HUDEP-2 (cell line): ENCODE measurements around the gene TFPI.
A peak's percentile ranks its signal among the peaks of the same experiment; 100 is the strongest.

Source experiments
- DNase-seq, 76 experiments: peaks; one replicate each; lab custom pipeline; 2025; ENCODE audit not compliant: unreplicated experiment in 76 of 76; lab: John Stamatoyannopoulos, UW

TFPI gene

DNA sequence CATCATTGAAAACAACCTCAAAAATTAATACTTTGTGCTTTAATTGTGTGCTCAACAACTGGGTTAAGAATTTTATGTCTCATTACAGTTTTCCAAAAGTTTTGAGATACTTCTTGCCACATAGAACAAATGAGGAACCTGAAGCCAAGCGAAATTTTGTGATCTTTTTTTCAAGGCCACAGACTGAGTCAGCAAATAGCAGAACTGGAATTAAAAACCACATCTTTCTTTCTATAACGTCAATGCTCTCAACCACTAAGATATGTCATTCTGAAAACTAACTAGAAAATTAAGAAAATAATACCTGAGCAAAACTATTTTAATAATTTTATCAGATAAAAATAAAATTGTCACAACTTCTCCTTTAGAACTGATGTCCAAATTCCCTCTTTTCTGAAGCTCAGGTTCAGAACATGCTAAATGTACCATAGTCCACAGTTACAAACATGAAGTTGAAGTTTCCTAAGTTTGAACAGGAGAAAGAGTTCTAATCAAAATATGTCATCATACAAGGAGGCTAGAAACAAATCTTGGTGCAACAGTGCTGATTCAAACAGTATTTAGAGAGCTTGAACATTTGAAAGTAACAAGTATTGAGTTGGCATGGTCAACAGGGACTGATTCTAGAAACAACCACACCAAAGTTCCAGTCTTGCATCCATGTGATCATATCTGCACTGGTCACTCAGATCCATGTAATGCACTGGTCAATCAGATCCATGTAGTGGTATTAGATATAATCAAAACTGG lies 78.6 kb downstream of the TFPI start:
- no peak for DNase-seq

- no peak for DNase-seq
Observed at GRCh38 chr2:187470698-187471097, 83.5 kb downstream of the TFPI start.

- no peak for DNase-seq
Observed at GRCh38 chr2:187469538-187469937, 84.7 kb downstream of the TFPI start.

DNA sequence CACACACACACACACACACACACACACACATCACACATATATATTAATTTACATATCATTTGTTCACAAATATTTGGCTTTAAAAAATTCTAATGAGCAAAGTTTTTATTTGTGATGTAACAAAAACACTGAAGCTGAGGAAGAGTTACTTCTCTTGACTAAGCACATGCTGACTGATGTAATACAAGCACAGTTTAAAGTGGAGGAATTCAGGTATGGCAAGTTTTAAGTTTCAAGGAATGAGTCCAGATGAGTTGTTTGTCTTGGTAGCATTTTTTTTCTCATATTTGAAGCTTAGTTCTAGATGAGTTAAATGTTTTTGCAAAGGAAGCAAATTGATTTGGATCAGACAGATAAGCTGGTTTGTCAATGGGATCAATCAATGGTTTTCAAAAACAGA lies 86.0 kb downstream of the TFPI start:
- DNase-seq, result no peak

DNA sequence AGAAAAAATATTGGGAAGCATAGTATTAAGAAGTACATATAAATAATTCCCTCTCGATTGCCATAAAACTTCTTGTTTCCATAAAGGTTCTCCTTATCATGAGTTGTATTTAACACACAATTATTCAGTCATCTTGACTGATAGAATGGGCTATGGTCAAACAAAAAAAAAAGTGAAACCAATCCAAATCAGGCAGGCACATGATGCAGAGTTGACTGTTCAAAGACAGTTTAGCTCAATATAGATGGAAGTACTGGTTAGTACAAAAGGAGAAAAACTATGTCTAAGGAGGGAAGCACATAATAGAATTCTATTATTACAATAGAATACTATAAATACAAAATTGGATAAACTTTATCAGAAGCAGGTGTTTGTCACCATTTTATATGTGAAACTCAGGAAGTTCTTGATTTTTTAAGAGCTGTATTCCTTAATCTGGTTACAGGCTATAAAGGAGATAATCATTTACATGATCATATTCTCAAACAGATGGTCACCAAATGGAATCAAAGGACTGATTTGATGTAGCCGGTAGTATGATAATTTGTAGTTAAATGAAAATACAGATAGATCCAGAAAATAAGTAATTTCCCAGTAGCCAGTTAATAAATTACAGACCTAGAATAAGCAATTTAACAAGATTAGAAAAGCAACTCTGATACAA lies 88.0 kb downstream of the TFPI start:
- DNase-seq, result no peak

DNA sequence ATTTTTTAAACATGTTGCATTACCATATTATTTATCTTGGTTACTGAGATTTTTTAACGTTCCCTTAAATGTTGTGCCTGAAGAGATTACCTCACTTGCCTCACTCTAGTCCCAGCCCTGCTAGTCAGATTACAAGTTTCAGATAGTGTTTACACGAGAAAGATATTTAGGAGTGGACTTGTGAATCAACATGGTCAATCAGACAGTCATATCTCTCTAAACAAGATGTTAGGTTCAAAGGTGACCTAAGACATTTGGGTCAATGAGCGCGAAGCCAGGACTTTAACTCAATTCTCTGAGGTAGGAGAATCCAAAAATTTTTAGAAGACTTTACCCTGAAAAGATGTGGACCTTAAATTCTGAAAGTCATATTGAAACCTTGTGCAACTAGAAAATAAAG lies 91.4 kb downstream of the TFPI start:
- no peak for DNase-seq

DNA sequence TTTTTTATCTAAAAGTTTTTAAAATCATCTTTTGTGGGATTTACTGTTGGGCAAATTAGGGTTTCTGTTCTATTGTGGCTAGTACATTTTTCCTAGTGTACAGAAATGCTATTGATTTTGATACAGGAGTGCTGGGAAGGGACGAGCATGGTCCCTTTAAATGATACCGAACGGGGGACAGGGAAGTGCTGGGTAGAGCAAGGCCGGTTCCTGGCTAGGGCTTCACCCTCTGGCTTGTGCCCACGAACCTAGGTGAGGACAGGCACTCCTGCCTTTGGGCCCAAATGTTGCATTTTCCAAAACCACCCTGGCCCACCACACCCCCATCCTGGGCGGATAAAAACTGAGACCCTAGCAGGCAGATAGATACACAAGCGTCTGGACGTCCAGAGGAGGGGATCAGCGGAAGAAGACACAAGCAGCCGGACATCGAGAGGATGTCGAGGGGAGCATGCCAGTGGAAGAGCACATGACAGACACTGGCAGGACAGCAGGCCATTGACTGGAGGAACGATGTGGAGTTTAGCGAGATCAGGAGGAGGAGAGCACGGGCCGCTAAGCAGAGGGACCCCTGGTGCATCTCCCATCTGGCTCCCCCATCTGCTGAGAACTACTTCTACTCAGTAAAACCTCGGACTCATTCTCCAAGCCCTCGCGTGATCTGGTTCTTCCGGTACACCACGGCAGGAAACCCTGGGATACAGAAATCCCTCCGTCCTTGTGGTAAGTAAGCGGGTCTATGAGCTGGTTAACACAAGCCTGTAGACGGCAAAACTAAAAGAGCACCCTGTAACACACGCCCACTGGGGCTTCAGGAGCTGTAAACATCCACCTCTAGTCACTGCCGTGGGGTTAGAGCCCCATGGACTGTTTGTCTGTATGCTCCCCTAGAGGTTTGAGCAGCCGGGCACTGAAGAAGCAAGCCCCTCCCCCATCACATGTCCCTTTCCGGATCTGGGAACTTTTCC lies 92.7 kb downstream of the TFPI start:
- no peak for DNase-seq

DNA sequence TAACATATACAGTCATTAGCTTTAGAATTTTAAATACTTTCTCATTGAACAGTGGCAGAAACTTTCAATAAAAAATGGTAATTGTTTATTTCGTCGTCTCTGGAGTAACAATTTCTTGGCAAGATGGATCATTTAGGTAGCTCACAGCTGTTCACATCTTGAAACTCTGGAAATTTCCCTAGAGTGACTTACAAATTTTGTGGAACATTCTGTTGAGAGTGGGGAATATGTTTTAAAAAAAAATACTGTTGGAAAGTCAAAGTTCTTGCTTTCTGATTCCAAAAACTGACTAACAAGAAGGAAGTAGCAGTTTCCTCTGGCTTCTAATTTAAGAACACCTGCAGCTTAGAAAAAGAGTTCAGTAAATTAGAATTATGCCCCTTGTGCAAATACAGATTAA lies 95.0 kb downstream of the TFPI start:
- no peak for DNase-seq

DNA sequence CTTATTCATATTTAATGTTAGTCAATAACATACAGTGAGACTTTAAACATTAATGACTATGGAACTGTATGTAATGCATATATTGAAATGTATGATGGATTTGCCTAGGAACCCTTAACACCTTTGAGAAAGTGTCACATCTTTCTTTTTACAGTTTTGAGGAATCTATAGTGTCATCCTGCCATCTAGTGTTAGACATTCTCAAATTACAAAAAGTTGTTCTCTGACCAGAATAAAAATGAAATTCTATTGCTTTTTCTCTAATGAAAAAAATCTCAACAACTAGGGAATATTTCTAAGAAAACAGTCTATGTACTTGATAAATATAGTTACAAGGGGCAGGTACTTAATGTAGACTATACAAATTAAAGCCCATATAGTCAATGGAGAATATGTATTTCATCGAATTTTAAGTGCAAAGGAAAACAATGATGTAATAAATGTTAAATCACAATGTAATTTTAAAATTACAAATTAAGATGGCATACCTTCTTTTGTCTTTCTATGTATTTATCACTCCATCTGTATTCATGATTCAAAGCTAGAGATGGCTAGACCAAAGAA lies 101.1 kb downstream of the TFPI start:
- peak in 1 of 76 experiments; percentile 5 for DNase-seq

- no peak for DNase-seq
Observed at GRCh38 chr2:187451510-187451909, 102.7 kb downstream of the TFPI start.

DNA sequence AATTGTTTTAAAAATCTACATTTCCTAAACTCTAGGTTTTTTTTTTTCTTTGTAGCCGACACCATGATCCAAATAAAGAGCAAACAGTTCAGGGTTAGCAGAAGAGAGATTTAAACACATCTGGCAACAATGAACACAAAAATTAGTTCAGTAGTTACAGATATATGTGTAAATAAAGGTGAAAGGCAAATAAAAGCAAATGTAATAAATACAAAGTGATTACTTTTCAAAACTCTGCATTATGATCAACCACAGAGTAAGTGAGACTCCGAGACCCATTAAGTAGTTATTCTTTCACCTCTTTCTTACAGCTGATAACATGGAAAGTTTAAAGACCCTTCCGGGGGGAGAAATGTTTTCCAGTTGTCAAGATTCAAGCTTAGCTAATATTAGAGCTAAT lies 106.9 kb downstream of the TFPI start:
- DNase-seq, result no peak

- DNase-seq, result no peak
Observed at GRCh38 chr2:187446711-187447110, 107.5 kb downstream of the TFPI start.

GRCh38 chr2:187445051-187445450 lies 109.2 kb downstream of the TFPI start:
- no peak for DNase-seq

GRCh38 chr2:187442778-187443177 lies 111.5 kb downstream of the TFPI start:
- DNase-seq, result no peak

DNA sequence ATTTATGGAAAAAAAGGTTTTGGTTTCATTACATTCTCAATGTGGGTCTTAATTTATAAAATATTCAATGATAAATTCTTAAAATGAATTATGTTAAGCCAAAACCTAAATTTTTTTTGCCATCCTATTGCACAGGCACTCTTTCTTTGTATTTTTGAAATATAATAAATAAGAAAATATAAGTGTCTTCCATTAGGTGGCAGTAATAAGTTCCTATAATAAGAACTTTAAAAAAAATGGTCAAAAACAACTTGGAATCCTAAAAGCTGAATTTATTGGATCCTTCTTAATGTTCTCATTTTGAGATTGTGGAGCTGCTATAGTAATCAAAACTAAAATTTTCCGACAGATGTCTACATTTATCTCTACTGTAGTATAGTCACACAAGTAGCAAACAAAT lies 111.9 kb downstream of the TFPI start:
- no peak for DNase-seq

DNA sequence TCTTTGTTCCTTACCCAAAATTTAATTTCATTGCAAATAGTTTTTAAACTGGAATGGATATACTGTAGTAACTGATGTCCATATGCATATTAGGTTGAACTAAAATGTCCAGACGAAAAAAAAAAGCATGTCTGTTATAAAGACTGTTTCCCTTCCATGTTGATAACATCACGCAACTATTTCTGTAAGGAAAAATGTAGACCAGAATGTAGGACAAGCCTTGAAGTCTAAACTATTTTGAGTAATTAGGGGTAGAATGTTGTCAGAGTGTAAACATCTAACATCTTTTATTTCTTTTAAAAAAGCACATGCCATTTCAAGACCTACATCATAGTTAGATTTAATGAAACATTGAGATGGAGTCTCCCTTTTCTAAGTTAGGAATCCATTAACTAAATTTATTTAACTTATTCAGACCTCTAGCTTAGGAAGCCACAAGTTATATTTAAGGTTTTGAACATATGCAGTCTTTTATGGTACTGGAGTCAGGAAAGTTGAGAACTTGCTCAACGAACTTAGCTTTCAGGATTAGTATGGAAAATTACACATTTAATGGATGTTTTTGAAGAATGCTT lies 114.0 kb downstream of the TFPI start:
- DNase-seq, result no peak

GRCh38 chr2:187438455-187438854 lies 115.8 kb downstream of the TFPI start:
- DNase-seq, result no peak

DNA sequence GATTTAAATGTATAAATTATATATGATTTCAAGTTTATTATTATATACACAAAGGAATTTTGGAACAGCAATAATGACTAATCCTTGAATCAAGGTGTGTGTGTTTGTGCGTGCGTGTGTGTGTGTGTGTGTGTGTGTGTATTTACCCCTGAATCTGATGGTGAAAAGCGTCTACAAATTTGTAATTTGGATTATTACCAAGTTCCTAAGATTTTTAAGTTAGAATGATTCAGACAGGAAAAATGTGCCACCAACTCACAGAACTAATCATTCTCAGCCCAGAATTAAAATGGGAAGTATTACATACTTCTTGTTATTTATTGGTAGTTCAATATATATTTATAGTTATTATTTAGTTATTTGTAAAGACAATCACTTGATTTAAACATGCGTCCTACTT lies 118.5 kb downstream of the TFPI start:
- no peak for DNase-seq

GRCh38 chr2:187435078-187435477 lies 119.2 kb downstream of the TFPI start:
- DNase-seq, result no peak

DNA sequence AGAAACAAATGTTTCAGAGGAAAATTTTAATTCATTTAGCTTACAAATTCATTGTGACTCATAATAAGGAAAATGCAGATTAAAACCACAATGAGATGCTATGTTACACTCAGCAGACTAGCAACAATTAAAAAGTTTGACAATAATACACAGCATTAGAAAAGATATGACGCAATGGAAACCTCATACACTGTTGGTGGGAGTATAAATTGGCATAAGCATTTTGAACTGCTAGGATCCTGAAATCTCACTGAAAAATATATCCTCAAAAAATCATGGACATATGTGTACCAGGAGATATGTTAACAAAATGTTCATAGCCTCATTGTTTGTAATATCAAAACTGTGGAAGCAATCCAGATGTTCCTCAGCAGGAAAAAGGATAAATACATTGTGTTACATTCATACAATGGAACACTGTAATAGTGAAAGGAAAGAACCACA lies 119.9 kb downstream of the TFPI start:
- no peak for DNase-seq

DNA sequence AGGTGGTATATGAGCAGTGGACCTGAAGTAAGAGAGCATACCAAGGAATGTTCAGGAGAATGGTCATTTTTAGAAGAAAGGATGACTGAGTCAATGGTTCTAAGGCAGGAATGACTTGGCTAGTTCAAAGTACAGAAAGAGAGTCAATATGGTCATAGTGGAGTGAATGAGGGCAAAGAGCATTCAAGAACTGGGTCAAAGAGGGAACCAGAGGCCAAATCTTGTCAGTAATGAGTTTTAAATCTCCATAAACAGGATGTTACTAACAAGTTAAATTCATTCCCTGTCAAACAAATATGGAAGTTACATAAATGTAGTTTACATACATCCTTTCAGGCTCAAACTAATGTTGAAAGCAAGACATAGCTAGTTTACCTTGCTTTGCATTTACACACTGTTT lies 122.3 kb downstream of the TFPI start:
- DNase-seq, result no peak
